Epidermal melanocyte (primary cell): ENCODE data around the gene ENPP7.

Experiments used
- DNase-seq: peaks from one replicate; pipeline ENCODE4 v3.0.0; 2011; ENCODE audit warnings: low spot score; ENCODE audit not compliant: insufficient read length

ENPP7 gene

DNA sequence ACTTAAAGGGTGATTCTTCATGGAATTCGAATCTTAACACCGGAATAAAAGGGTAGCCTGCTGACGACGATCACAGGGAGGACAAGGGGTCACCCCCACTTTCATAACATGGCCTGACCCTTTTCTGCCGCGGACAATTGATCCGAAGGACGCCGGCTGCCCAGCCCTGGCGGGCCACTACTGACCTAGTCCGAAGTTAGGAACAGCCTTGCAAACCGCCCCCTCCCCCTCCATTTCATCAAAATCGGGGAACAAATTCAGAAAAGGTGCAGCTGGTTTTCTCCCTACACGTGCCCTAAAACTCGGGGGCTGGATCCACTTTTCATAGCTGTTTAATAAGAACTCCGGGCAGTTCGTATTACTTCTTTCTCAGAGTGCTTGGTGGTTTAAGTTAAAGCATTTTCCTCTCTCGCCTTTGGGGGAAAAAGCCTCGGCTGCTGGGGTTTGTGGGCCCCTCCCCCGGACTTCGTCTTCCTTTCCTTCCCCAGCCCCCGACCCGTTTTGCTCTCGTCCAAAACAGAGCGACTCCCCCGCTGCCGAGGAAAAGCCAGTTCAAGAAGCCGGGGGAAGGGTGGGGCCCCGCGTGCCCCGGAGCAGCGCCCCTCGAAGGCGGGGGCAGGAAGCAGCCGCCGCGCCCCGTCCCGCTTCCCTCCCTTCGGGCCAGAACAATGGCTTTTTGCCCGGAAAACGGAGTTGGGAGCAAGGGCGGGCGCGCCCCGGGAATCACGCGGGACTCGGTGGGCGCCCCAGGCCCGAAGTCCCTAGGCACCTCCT is 46.6 kb downstream of the ENPP7 start:
- DNase-seq = no peak

DNA sequence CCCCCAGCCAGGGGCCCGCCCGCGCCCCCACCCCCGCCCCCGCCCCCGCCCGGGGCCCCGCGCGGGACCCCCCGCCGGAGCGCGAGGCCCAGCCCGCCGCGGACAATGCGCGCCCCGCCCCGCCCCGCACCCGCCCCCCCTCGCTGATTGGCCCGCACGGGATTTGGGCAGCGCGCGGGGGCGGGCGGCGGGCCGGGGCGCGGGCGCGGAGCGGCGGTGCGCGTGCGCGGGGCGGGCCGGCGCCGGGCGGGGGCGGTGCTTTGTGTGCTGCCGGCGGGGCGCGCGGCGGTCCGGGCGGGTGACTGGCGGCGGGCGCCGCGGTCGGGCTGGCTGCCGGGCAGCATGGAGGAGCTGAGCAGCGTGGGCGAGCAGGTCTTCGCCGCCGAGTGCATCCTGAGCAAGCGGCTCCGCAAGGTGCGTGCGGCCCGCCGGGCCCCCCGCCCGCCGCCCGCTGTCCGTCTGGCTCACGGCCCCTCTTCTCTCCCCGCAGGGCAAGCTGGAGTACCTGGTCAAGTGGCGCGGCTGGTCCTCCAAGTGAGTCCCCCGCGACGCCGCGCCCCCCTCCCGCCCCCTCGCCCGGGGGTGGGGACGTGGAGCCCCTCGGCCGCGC is 47.3 kb downstream of the ENPP7 start, which contains the start of gene CBX2:
CBX2 (plus strand) TSS at position 255 of the 610 bp plus-strand sequence; CDS start at position 343, 88 bp downstream.
- peak; percentile 96 for DNase-seq

DNA sequence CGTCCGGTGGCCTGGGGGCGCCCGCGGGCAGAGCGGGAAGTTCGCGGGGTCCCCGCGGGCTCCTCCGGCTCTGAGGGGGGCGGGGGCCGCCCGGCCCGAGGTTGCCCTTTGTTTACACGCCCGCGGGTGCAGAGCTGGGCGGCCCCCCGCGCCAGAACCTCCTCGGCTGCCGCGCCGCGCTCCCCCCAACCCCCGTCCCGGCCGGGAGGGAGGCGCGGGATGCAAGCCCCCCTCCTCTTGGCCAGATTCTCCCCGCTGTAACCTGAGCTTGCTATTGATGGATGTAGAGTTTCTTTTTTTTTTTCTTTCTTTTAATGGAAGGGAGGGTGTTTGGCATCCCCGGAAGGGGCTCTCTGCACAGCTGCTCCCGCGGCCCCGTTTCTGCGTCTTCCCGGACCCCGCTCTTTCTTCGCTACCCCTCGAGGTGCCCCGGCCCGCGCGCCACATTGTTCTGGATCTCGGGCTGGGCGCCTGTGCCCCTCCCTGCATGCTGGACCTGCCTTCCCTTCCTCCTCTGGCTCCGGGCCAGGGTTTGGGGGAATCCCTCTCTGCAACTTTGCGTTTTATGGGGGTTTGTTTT is 47.9 kb downstream of the ENPP7 start:
- no peak for DNase-seq

DNA sequence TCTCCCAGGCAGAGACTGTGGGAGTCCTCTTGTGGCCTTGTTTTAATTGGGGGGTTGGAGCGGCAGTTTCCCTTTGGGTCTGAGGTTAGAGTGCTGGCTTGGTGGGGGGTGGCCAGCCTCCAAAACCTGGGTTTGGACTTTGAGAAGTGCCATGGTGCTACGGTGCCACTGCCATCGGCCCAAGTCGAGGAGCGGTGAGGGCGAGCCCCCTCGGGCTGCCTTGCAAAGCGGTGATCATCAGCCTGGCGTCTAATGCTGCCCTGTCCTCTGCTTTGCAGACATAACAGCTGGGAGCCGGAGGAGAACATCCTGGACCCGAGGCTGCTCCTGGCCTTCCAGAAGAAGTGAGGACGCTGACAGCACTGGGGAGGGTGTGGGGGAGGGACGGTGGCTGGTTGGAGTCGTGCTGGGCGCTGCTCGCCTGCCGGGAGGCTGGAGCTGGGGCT is 48.4 kb downstream of the ENPP7 start:
- DNase-seq = no peak

DNA sequence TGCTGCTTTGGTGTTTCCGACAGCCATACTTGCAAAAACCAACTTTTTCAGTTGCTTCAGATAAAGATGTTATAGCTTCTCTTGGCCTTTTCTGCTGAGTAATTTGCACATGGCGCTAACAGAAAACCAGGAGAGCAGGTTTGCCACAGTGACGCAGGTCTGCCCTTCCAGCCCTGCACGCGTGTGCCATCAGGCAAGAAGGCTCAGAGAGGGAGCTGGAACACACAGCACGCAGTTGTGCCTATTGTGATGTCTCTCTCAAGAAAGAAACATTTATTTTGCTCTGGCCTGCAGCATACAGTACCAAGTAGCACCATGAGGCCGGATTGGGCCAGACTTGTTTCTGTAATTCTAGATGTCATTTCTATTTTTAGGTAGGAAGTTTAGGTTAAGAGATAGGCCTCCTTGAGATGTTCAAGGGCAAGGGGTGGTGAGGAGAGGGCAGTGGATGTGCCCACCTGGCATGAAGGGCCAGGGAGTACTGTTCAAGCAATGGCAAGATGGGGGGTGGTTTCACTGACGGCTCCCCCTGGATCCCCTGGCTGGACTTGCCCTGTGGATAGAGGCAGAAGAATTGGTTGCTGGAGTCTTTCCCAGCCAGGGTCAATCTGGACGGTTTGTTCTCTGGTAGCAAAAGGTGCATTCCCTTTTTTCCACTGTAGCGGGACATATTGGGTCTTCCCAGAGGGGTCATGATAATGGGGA is 49.1 kb downstream of the ENPP7 start:
- DNase-seq = no peak

DNA sequence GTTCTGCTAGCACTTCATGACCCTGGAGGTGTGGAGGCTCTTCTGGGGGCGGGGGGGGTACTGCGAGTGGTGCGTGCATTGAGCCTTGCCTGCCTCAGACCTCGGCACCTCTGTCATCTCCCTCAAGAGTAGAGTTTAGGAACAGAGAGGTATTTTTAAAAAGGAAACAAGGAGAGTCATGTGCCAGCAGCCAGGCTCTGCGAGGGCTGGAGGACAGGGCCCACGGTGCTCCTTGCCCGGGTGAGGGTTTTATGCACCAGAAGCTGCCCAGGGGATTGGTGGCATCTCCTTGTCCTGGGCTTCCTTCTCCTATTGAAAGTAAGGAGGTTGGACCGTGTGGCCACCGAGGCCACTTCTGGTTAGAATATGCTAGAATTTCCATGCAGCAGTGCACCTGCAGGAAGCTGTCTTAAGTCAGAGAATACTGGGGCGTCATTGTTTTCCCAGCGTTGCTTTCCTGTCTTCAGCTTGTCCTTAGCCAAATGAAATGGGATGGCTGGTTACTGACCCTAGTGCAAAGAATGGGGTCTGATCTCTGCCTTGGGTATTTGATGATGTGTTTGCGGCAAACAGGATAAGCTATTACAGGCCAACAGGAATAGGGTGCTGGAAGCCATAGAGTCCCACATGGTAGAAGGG is 50.4 kb downstream of the ENPP7 start:
- DNase-seq = no peak

DNA sequence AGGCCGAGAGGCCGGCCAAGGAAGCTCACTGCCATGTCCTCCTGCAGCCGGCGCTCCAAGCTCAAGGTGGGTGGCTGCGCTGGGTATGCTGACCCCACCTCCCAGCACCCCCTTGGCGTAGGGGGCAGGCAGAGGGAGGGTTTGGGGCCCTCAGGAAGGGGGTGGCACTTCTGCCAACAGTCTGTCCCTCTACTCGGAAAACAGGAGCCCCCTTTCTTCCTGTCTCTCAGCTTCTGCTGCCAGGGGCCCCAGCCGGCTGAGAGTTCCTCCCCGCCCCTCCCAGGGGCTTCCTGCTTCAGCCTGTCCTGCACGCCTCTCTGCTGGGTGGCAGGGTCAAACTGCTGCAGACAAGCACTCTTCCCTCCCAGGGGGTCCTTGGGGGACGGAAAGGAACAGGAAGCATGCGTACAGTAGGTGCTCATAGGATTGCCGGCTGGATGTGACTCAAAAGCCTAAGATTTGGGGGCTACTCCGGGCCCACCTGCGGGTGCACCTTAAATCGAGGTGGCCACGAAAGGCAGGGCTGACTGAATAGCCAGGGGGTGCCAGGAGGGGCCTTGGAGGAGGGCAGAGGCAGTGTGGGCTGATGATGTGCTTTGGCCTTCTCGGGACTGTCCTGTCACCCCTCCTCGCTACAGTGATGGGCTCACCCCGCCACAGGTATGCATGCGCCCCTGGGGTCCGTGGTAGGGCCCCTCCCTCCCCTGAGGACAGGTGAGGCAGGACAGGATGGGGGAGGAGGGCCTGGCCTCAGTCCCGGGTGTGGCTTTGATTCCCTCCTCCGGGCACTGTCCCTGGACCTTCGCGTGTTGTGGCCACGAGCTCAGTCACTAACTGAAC is 51.2 kb downstream of the ENPP7 start:
- no peak for DNase-seq

DNA sequence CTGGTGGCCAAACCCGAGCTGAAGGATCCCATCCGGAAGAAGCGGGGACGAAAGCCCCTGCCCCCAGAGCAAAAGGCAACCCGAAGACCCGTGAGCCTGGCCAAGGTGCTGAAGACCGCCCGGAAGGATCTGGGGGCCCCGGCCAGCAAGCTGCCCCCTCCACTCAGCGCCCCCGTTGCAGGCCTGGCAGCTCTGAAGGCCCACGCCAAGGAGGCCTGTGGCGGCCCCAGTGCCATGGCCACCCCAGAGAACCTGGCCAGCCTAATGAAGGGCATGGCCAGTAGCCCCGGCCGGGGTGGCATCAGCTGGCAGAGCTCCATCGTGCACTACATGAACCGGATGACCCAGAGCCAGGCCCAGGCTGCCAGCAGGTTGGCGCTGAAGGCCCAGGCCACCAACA is 53.1 kb downstream of the ENPP7 start:
- DNase-seq = no peak

DNA sequence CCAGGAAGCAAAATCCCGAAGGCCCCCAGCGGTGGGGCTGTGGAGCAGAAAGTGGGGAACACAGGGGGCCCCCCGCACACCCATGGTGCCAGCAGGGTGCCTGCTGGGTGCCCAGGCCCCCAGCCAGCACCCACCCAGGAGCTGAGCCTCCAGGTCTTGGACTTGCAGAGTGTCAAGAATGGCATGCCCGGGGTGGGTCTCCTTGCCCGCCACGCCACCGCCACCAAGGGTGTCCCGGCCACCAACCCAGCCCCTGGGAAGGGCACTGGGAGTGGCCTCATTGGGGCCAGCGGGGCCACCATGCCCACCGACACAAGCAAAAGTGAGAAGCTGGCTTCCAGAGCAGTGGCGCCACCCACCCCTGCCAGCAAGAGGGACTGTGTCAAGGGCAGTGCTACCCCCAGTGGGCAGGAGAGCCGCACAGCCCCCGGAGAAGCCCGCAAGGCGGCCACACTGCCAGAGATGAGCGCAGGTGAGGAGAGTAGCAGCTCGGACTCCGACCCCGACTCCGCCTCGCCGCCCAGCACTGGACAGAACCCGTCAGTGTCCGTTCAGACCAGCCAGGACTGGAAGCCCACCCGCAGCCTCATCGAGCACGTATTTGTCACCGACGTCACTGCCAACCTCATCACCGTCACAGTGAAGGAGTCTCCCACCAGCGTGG is 53.7 kb downstream of the ENPP7 start:
- DNase-seq = no peak

DNA sequence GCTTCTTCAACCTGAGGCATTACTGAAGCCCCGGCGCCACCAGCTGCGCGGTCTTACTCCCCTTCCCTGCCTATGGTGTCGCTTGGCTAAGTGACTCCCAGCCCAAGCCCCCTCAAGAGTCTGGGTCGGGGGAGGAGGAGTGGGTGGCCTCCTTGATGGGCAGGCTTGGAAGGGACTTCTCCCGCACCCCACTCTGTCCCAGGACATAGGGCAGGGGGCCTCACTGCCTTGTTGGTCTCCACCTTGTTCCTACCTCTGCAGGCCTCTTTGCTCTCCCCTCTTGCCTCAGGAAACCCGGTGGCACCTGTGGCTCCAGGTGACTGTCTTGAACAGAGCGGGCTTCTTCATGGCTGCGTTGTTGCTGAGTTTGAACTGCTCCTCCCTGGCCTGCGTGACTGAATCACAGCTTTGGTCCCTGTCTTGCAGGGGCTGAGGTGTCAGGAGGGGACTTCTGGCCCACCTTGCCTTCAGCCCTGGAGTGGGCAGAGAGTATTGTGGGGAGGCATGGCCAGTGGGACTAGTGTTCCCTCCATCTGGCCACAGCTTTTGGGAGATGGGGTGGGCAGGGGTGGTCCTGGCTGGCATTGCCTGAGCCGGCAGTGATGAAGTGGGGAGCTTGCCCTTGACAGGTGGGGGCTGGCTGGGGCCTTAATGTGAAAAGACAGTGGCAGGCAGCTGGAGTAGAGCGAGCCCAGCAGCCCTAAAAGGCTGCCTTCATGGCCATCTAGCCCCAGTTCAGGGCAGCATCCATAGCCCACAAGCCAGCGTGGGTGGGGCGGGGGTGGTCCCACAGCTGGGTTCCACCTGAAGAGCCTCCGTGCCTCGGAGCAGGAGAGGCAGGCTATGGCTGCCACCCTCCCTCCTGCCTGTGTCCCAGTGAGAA is 54.5 kb downstream of the ENPP7 start:
- DNase-seq = no peak

DNA sequence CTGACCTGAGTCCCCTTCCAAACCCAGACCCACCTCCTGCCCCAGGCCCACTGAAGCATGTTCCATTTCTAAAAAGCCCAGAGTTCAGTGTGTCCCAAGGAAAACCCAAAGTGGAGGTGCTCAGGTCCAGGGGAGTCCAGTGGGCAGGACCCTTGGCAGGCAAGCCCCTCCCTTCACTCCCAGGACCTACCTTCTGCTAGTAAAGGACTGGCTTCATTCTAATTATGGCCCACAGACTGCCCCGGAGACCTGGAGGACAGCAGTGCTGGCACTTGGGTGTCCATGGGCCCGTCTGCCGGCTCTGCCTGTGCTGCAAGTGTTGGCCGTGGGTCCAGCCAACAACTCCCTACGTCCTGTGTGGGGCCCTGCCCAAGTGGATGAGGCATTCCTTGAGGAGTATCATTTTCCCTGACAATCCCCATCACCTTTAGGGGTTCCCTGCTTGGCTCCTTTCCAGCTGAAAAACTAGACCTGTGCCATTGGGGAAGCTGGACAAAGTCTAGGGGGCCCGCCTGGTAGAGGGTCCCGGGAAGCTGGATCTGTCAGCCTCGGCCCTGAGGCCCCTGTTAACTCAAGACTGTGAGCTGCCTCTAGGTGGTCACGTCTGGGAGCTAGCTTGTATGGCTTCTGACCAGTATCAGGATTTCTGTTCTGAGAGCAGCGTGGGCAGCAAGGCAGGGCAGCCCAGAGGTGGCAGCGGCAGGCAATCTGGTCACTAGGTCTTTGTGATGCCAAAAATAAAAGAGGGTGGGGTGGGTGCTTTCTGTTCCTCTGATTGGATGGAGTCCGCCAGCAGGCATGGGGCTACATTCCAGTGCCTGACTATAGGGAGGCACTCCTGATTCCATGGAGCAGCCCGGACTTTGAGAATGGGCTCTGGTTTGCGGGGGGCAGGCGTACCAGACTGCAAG is 55.4 kb downstream of the ENPP7 start:
- no peak for DNase-seq

DNA sequence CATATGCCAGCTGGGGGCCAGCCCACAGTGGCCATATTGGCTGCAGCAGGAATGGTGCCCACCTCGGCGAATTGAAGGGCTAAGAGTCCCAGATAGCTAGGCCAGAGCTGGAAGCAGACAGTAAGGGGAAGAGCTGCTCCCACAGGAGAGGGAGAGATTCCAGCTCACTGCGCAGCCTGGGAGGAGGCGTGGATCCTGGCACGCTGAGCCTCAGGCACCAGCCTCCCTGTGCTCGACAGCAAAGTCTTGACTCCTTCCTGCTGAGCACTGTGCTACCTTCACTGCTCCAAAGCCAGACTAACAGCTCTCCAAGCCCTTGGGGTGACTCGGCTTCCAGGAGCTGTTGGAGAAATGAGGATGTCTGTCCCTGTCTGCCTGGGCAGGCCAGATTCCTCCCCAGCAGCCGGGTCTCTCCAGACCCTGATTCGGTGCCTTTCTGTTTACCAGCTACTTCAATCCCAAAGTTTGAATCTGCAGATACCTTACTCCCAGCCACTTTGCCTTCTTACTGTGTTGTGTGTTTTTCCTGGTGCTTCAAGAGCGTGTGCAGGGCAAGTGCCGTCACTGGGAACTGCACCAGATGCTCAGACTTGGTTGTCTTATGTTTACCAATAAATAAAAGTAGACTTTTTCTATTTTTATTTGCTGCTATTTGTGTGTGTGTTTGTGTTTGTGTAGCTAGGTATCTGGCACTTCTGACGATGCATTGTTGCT is 56.3 kb downstream of the ENPP7 start:
- no peak for DNase-seq

DNA sequence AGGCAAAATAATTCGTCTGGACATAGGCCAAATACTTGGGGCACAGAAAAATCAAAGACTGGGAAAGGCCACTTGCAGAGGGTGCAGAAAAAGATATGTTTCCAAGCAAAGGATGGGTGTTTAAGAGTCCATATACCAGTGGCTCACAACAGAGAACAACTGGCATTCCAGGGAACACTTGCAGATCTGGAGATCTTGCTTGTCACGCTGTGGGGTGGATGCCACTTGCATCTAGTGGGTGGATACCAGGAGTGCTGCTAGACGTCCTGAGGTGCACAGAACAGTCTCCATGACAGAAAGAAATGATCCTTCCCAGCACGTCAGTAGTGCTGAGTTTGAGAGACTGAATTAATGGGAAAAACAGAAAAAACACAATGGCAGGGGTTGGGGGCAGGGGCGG is 57.7 kb downstream of the ENPP7 start:
- DNase-seq = no peak

DNA sequence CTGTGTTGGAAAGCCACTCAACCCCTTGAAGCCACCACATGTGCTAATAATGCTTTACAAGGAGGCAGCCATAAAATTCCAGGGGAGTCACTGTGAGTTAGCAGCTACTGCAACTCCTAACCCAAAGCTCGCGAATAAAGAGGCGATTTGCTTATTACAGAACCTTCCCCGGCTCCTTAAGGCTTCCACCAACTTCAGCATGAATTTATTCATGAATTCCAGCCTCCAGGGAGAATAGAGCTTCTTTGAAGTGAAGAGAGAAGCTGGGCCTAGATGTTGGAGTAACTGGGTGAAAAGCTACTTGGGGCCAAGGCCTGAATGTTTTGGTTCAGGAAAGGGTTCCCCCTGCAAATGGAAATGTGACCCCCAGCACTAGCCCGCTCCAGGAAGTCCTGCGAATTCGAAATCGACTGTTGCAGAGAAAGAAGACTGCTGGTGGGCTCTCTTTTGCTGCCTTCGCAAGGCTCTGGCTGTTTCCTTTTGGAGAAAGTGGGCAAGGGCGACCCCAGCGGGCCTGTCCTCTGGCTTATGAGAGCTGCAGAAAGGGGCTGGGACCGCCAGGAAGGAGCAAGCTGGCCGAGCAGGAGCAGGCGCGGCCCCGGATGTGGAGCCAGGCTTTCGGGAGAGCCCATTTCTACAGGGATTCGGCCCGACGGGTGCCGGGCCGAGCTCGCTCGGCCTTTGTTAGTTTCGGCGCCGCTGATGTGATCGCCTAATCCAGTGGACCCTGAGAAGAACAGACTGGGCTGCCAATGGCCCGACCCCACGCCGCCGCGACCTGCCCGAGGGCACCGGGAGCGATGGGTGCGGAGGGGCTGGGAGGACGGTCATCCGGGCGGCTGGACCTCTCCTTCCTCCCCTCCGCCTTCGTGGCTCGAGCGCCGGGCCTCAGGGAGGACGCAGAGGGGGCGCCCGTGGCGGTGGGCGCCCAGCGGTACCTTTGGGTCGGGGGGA is 58.5 kb downstream of the ENPP7 start:
- DNase-seq = no peak

DNA sequence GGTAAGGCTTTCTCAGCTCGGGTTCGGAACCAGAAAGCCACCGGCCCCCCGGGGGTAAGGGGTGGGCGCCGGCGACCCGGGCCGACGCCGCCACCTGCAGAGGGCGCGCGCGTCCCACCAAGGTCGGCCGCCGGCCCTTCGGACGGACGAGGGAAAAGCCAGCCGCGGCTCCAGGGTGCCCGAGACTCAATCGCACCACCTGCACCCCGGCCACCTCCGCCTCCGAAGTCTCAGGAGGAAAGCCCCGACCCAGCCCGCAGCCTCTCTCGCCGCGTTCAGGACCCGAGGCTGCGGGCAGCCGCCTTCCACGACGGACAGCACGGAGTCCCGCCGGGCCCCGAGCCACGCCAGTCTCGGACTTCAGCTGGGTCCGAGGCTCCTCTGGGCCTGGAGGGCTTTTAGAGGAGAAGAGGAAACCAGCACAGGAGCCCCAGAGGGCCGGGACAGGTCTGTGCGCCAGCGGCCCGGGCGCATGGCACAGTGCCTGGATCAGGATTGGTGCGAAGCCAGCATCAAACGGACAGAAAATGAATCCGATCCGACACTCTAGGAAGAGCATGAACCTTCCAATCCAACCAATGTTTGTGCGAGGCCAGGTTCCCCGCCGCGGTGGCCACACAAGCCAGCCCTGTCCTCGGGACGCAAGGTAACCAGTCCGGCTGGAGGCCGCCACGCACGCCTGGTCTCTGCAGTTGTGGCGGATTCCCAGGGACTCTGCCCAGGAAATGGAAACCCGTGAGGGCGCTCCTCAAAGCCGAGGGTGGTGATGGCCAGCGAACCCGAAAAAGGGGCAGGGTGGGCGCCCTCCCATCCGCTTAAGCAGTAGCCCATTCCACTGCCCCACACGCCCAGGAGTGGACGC is 59.4 kb downstream of the ENPP7 start:
- DNase-seq = peak; percentile 81
